Measurements from ENCODE around the gene CNNM1. TPM values are rescaled to one million over a fixed set of nuclear protein-coding genes. Genes with fewer than 3 reads are reported as not detected.

Gene CNNM1
- total and polyA plus RNA-seq, 2 donors (not counting 1 experiment from before 2014, with no cell fraction given), result not detected

GRCh38 chr10:99303899-99304861 is 25.0 kb upstream of the CNNM1 start:
- peaks cover 0 to 10% (median 2%) of the 10 kb centered on the region in 3 donors for H3K9me3 ChIP-seq (ENCODE audit: control extremely low read depth in 1 of 3, control insufficient read depth in 2 of 3, insufficient read depth in 1 of 3, low read length in 2 of 3)
- Mint-ChIP-seq H3K9me3 (ENCODE audit: insufficient read depth) (peaks cover 4% of the 10 kb centered on the region), H3K27me3 (peaks cover 52% of the 10 kb centered on the region), H3K4me3 (no peak overlapping the region), H3K4me1 (no peaks in the 10 kb centered on the region), H3K27ac (no peak overlapping the region)
- TF ChIP-seq EZH2 (IDR thresholded peaks at IDR 0.05; ENCODE audit: borderline replicate concordance, insufficient read depth, low read depth, low read length, poor library complexity, severe bottlenecking) (no peak), CTCF (IDR thresholded peaks at IDR 0.05) (no peak)
- ChIA-PET POLR2A (no interaction called here), CTCF (interaction anchor here (1.0 kb wide), 1 partner anchor 9 kb away, joined by 4 read pairs; no protein-coding TSS in a partner anchor)
- no peak overlapping the region for H3K9ac ChIP-seq (ENCODE audit: low read length)
- DNase-seq (no peak), ATAC-seq (ENCODE audit: low read depth) (no peak)
- intact Hi-C loops (cut with micrococcal nuclease), result no loop called here
- H3K4me1 ChIP-seq (ENCODE audit: control insufficient read depth in 2 of 2, insufficient read depth in 2 of 2, low read length in 2 of 2), result no peaks in the 10 kb centered on the region
- H3K27me3 ChIP-seq (replicated peaks in 1 of 4; ENCODE audit: control extremely low read depth in 1 of 4, control insufficient read depth in 3 of 4, insufficient read depth in 4 of 4, low read length in 3 of 4), result peaks cover 0 to 8% (median 0%) of the 10 kb centered on the region in 4 experiments
- H3K27ac ChIP-seq (ENCODE audit: low read length in 2 of 2), result no peak overlapping the region
- no peaks in the 10 kb centered on the region for H4K20me1 ChIP-seq (ENCODE audit: control insufficient read depth, insufficient read depth, low read length, poor library complexity, severe bottlenecking)
- no peaks in the 10 kb centered on the region for H3K79me2 ChIP-seq (ENCODE audit: control insufficient read depth, insufficient read depth, low read length)
- no peak overlapping the region for H3K4me3 ChIP-seq (ENCODE audit: control extremely low read depth in 1 of 5, extremely low read depth in 1 of 5, insufficient read depth in 1 of 5, low read depth in 2 of 5, low read length in 4 of 5)
- no CpG with 5 or more reads among the region's 5 CpGs for WGBS (ENCODE audit: insufficient coverage)
- H3K4me2 ChIP-seq (replicated peaks; ENCODE audit: low read depth, low read length, poor library complexity, severe bottlenecking), result no peak overlapping the region
- H2AFZ ChIP-seq (ENCODE audit: insufficient read depth, low read depth, low read length, poor library complexity, severe bottlenecking), result no peak overlapping the region
- no peaks in the 10 kb centered on the region for H3K36me3 ChIP-seq (replicated peaks in 1 of 2; ENCODE audit: control extremely low read depth in 1 of 2, control insufficient read depth in 1 of 2, extremely low read depth in 1 of 2, insufficient read depth in 2 of 2, low read length in 1 of 2)

DNA sequence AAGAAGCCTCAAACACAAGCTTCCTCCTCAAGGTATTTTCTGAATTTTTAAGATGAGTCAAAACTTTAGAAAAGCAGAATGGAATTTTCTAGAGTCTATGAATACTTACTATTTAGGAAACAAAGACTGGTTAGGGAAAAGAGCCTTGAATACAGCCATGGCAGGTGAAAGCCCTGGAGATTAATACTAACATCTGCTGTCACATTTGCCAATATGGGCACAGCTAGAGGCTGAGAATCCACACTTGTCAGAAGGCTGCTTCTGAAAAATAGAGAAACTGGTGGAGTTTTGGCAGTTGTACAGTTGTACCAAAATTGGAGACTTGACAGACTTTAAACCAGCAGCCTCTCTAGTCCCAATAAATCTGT is 24.3 kb upstream of the CNNM1 start:
- ChIA-PET POLR2A (no interaction called here), CTCF (no interaction called here)
- peaks cover 0 to 10% (median 4%) of the 10 kb centered on the region in 3 donors for H3K9me3 ChIP-seq (ENCODE audit: control extremely low read depth in 1 of 3, control insufficient read depth in 2 of 3, insufficient read depth in 1 of 3, low read length in 2 of 3)
- DNase-seq, result no peak
- no peak overlapping the region for H3K4me2 ChIP-seq (replicated peaks; ENCODE audit: low read depth, low read length, poor library complexity, severe bottlenecking)
- Mint-ChIP-seq H3K27me3 (peaks cover 45% of the 10 kb centered on the region), H3K27ac (no peak overlapping the region), H3K4me3 (no peak overlapping the region), H3K4me1 (no peaks in the 10 kb centered on the region), H3K9me3 (ENCODE audit: insufficient read depth) (peaks cover 8% of the 10 kb centered on the region)
- peaks cover 0 to 8% (median 0%) of the 10 kb centered on the region in 4 experiments for H3K27me3 ChIP-seq (replicated peaks in 1 of 4; ENCODE audit: control extremely low read depth in 1 of 4, control insufficient read depth in 3 of 4, insufficient read depth in 4 of 4, low read length in 3 of 4)
- TF ChIP-seq CTCF (IDR thresholded peaks at IDR 0.05), result no peak
- no peak for TF ChIP-seq EZH2 (IDR thresholded peaks at IDR 0.05; ENCODE audit: borderline replicate concordance, insufficient read depth, low read depth, low read length, poor library complexity, severe bottlenecking)
- no peaks in the 10 kb centered on the region for H4K20me1 ChIP-seq (ENCODE audit: control insufficient read depth, insufficient read depth, low read length, poor library complexity, severe bottlenecking)
- intact Hi-C loops (cut with micrococcal nuclease), result no loop called here
- no peaks in the 10 kb centered on the region for H3K4me1 ChIP-seq (ENCODE audit: control insufficient read depth in 2 of 2, insufficient read depth in 2 of 2, low read length in 2 of 2)
- ATAC-seq (ENCODE audit: low read depth), result no peak
- H2AFZ ChIP-seq (ENCODE audit: insufficient read depth, low read depth, low read length, poor library complexity, severe bottlenecking), result no peak overlapping the region
- no peak overlapping the region for H3K4me3 ChIP-seq (ENCODE audit: control extremely low read depth in 1 of 5, extremely low read depth in 1 of 5, insufficient read depth in 1 of 5, low read depth in 2 of 5, low read length in 4 of 5)
- H3K79me2 ChIP-seq (ENCODE audit: control insufficient read depth, insufficient read depth, low read length), result no peaks in the 10 kb centered on the region
- no peaks in the 10 kb centered on the region for H3K36me3 ChIP-seq (replicated peaks in 1 of 2; ENCODE audit: control extremely low read depth in 1 of 2, control insufficient read depth in 1 of 2, extremely low read depth in 1 of 2, insufficient read depth in 2 of 2, low read length in 1 of 2)
- no peak overlapping the region for H3K27ac ChIP-seq (ENCODE audit: low read length in 2 of 2)
- H3K9ac ChIP-seq (ENCODE audit: low read length), result no peak overlapping the region

Measured in B cell (primary cell).